GM21390 (cell line): ENCODE data around the gene MAMDC2.

ENCODE experiments used
- ATAC-seq: cut with Tn5 transposase; IDR thresholded peaks from one replicate; pipeline ENCODE4 v1.9.1; 2021; ENCODE audit not compliant: unreplicated experiment

Gene MAMDC2

DNA sequence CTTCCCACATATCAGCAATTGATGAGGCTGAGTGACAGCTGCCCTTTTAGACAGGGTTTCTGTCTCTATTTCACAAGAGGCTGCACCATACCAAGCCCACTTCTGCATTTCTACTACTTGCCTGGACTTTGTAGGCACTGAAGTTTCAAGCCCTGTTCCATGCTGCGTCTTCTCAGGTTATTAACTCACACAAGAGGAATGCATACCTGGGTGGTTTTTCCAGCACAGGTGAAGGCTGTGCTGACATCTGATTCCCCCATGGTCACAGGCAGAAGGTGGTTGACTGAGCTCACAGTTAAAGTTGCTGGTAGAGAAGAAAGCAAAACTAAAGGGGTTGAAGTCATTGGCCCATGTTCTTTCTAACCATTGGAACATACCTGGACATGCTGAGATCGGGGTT lies 86.6 kb downstream of the MAMDC2 start:
- ATAC-seq: no peak

DNA sequence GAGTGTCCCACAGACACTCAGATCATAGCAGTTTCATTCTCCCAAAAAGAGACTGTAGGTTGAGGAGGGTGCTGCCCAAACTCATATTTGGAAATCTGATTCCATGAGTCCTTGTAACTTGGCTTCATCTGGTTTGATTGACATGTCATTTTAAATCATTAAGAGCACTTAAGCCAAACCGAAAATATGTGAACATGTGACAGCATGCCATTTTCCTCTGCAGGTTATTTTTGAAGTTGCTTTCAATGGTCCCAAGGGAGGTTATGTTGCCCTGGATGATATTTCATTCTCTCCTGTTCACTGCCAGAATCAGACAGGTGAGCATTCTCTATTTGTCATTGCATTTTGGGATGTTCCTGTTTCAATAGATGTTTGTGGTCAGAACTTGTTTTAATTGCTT lies 87.6 kb downstream of the MAMDC2 start:
- no peak for ATAC-seq

DNA sequence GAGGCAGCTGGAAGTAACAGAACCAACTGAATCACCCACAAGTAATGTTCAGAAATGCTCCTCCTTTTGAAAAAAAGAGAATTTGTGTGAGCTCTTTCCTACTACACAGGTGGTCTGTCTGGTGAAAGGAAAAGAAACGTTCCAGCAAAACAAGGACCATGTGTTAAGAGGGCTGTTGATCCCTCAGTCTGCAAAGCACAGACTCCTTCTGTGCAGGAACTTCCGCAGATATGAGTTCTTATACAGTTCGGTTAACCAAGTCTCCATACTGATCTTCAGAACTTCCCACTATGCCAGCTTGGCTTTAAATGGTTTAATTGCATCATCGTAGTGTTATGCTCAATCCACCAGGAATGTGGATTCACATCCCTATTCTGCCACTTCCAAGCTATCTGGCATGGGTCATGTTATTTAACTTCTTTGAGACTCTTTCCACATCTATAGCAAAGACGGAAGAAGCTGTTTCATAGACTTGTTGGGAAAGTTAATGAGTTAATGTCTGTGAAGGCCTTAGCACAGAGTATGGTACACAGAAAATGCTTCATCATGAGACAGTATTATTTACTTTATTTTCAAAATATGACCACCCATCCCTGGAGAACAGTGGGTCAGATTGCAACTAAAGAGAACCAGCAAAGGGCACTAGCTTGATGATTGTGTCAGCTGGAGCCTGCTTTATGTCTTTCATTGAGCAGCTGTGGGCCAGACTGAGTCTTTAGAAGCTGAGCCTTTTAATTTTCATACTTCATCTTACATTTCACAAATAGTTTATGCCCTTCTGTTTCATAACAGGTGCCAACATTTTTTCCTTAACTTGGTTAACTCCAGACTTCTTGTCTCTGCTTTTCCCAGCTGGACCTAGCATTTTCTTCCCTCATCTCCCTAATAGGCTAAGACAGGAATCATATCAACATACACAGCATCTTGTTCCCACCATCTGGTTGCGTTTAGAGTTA lies 89.9 kb downstream of the MAMDC2 start:
- ATAC-seq: no peak

DNA sequence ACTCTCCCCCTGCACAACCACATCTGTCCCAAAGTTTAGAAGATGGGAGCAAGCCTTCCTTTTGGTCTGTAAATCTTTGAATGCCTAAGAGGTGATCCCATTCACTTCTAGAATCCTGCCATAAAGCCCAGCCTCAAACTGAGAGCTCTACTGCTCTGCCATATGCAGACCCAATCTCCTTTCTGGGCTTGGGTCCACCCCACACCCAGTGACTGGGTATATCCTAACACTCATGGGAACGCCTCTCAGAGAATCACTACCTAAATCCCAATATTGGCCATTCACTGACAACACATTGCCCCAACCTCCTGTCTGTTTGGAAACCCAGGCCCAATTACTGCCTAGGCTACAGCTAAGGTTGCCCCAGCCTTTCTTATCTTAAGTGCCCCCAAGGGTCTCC lies 90.7 kb downstream of the MAMDC2 start:
- ATAC-seq: no peak

DNA sequence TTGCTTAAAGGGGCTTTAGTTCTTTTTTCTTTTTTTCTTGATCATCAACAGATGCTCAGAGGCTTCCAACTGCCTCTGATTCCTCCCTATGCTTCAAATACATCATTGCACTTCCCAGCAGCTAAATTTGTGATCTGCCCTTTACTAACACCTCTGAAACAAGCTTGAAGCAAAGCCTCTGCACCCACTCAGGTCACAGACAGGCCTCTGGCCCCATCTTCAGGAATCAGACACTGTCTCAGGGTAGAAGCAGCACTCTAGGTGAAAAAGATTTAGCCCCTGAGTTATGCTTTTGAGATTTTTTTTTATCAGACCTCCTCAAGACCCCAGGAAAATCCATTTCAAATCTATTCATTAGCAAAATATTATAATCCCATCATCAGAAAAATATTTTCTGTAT lies 91.5 kb downstream of the MAMDC2 start:
- ATAC-seq: no peak

DNA sequence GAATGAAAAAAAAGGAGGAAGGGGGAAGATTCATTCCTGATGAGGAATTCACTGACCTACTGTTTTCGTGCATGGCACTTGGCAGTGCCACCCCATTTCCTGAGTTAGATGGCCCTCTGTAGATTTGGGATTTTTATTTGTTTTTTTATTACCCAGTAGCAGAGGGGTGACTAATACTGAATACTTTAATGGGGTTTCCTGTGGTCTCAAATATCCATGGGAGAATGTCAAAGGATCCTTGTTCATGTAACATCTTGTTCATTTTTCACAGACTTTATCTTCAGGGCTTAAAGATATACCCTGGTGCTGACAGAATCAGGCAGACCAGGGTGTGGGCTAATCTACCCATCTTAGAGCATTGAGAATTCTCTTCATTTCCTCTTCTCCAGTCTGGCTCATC lies 93.0 kb downstream of the MAMDC2 start:
- ATAC-seq: no peak

DNA sequence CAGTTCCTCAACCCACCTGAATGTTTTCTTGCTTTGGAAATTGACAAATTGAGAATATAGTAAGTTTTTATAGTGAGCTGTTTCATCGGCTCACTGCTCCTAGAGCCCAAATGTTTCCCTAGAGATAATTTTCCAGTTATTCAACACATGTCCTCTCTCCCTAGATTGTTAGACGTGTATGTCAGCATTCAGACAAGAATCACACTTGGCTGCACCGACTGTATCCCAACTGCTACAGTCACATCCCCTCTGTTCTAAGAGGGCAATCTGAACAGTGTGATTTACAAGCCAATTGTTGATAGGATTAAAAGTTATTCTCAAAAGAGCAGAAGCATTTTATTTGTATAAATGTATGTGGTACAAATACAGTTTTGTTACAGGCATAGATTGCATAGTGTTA lies 93.9 kb downstream of the MAMDC2 start:
- no peak for ATAC-seq

DNA sequence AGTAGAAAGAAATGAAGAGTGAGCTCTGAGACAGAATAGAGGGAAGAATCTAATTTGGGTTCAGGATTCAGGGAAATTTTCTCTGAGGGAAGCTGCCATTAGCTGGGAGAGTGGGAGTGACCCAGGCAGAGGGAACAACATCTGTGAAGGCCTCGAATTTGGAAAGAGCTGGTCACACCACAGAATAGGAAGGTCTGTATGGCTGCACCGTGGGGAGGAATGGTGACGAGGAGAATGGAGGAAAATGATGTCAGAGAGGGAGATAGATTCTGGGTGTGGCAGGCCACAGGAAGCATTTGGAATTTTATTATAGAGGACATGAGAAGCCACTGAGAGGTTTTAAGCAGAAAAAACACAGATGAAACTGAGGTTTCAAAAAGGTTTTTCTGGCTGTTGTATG lies 98.5 kb downstream of the MAMDC2 start:
- no peak for ATAC-seq

DNA sequence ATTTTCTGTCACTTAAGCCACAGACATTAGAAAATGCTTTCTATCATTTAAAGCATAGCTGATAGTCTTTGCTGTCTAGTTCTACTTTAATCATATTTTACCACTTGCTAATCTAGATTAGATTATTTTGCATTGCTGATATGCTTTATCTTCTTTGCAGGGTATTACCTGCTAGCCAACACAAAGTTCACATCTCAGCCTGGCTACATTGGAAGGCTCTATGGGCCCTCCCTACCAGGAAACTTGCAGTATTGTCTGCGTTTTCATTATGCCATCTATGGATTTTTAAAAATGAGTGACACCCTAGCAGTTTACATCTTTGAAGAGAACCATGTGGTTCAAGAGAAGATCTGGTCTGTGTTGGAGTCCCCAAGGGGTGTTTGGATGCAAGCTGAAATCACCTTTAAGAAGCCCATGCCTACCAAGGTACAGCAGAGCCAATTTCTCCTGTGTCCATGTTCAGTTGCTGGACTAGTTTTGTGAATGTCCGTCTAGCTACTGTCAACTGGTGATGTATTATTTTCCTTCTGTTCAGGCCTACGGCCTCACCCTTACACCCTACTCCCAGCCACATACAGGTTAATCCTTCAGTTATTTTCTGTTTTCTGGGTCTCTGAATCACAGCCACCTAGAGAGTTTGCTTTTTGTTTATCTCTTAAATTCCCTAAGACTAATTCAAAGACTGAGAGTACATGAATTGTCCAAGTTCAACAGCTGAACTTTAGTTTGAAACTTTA lies 99.9 kb downstream of the MAMDC2 start:
- ATAC-seq: no peak

DNA sequence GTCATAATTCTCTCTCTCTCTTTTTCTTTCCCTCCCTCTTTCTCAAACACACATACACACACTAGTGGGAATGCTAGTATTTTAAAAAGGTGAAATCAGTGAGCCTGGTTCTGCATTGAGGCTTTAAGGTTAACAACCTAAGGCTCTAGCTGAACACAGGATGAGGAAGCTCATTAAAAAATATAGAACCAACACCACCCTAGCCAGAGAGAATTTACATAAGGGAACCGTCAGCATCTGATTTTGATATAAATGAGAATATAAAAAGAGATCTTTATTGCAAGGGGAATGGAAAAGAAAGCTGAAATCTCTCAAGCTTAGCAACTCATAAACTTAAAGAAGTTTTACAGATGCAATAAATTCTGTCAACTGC lies 100.5 kb downstream of the MAMDC2 start:
- ATAC-seq: no peak

DNA sequence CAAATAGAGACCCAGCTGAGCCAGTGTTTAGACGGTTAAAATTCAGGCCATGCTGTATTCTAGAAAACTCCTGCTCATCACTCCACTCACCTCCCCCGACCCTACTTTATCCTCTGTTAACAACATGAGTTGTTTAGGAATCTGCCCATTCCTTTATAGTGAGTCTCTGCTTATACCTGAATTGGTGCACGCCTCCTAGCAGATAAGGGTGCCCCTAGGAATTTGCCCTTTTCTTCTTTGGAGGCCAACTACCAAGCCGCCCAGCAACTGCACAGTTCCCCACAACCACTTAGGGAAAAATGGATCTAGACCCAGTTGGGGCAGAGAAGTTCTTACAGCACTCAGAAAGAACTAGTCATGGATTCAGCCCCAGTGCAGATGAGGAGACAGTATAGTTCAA lies 102.3 kb downstream of the MAMDC2 start:
- no peak for ATAC-seq

DNA sequence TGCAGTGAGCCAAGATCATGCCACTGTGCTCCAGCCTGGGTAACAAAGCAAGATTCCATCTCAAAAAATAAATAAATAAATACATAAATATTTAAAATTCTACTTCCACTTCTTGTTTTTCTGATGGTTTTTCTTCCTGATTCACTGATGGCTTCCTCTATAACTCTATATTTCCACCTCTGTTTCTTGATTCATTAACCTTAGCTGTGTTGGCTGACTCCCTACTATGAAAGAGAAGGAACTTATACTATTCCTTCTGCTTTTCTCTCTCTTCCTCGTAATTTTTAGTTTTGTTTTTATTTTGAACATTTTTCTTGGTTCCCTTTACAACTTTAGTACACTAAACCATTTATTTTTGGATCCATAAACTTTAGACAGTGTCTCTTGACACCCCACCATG lies 103.5 kb downstream of the MAMDC2 start:
- no peak for ATAC-seq

DNA sequence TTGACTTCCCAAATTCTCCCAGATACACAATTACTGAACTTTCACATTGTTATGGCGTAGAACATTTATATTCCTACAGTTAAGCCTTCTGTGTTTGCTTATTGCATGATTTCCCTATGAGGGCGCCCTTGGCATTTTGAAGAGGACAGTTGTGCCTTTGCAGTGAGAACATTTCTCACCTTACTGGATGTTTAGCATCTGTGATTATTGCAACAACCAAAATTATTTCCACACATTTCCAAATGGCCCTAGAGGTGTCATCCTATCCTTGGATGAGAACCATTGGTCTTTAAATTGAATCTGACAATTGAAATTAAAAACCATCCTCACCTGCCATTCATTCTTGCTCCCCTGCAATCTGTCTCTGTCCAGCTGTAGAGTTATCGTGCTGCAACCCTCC lies 104.0 kb downstream of the MAMDC2 start:
- no peak for ATAC-seq

DNA sequence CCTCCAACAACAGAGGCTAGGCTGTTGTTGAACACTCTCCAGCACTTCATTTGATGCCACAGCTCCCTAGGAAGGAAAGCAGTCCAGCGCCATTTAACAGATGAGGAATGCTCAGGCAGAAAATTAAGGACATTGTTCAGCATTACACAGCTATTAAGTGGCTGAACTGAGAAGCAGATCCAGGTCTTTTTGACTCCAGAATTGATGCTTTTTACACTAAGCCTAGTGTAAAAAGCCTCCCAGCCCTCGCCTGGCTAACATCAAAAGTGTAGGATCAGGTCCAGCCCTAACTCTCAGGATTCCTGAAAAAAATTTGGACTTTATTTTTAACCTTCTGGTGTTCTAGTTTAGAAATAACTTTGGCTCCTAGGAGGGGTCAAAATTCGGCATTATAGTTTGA lies 108.7 kb downstream of the MAMDC2 start:
- ATAC-seq: no peak

DNA sequence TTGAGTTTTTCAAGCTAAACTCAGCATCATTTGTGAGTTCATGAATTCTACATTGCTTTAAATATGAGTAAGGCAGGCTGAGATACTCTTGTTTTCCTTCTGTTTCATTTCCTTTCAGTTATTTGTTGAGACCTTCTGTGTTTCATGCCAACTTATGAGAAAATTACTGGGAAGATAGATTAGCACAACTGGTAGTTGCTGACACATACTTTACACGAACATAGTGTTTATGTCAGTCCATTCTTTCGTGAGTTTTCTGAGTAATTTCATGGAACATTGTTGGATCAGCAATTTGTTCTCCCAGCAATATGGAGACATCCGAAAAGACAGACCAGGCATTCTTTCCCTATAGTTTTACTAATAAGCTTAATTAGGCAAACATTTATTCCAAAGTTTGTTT lies 113.1 kb downstream of the MAMDC2 start:
- ATAC-seq: no peak

DNA sequence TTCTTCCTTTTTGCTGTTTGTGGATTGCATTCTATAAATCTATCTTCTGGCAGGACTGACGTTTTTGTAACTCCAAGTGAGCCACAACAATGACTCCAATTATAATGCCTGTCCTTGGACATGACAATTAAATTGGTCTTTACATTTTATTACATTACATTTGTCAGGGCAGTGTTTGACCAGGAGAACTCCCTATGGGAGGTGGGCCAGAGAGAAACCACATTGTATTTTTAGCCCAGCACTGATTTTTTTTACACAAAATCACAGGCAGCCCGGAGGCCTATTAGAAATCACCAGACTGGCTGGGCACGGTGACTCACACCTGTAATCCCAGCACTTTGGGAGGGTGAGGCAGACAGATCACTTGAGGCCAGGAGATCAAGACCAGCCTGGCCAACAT lies 116.0 kb downstream of the MAMDC2 start:
- no peak for ATAC-seq

DNA sequence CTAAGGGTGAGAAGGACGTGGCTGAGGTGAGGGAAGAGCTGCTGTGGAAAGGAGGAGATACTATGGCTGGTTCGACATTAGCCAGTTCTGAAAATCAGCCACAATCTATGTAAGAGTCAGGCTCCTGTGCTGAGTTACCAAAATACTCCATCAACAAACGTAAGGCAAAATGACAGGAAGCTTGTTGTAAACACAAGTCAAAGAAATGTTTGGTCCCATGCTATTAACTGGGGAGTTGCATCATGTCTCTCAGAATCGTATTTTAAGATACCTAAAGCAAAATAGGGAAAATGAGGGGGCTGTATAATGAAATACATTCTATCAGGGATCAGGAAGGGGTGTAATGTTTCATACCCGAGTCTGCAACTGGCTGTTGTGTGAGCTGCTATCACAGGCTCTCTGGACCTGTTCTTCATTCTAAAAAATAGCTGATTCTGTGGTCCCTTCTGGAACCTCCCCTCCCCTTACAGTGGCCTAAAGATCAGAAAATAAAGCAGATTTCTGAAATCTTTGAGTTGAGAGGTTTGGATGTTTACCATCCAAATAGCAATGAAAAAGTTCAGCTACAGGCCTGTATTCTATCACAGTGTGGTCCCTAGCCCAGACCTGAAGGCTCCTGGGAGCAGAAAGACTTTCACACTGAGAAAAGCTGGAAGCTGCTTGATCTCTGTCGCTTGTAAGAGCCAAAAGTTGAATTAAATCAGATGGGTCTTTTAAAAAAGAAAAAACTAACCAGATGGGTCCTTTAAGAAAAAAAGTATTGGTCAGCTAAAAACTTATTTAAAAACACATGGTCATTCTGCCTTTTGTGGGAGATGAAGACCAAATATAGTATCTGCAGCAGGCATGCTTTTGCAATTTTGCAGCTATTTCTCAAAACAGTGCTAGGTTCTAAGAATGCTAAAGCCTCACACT lies 117.3 kb downstream of the MAMDC2 start:
- no peak for ATAC-seq

DNA sequence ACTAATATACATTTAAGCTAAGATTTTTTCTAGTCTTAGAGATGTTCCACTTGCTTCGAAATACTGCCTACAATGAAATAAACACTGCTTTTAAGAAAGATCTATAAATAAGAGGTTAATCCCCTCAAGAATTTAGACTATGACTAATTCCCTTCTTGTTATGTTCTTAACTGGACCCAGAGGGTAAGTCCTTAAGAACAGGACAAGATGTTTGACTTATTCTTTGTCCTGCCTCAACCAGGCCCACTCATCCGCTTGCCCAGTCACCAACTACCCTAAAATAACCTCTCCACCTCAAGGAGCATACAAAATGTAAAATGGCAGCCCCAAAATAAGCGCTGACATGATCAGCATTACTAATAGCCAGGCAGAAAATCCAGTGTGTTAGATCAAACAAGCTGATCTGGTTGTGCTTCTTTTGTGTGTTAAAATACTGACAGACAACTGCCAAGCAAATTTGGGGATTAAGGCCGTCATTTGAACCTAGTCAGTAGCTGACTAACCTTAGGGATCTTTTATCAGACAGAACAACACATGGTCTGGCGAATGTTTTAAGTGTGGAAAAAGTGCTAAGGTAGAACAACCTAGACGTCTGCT lies 121.5 kb downstream of the MAMDC2 start:
- no peak for ATAC-seq

DNA sequence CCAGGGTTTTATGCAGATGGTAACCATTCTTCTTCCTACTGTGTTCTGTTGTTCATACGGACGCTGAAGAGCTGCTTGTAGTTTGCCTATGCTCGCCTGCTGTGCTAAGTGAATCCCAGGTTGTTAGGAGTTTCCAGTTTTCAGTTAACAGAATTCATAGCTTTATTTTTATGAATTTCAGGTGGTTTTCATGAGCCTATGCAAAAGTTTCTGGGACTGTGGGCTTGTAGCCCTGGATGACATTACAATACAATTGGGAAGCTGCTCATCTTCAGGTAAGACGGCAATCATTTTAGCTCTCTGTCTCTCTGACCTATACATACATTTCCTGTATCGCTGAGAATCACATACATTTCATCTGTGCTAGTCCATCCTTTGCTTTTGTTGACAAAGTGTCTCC lies 124.9 kb downstream of the MAMDC2 start:
- ATAC-seq: no peak

DNA sequence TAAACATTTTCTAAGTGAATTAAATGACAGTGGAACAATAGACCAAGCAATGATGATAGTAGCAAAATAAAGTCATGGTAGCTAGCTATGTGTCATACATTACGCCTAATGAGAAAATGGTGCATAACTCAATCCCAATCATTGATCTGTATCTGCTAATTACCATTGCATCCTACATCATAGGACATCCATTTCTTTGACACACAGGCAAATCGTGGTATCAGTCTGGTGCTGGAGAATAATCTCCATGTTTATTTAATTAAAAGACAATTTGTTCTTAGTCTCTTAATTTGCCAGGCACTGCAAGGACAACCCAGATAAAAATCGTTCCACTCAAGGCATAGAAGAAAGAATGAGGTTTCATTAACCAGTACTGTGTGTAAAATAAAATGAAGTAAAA lies 125.6 kb downstream of the MAMDC2 start:
- no peak for ATAC-seq
